H7 (cell line): ENCODE results near the gene PCGF6. TPM values are rescaled to one million over a fixed set of nuclear protein-coding genes. Genes with fewer than 3 reads are reported as not detected.

Experiments
- DNase-seq: peaks from one replicate; pipeline ENCODE4 v3.0.0; 2012
- H3K27me3 ChIP-seq: 2 replicates; pipeline ENCODE4 v1.6.0; 2011; ENCODE audit warnings: mild to moderate bottlenecking, low read length; ENCODE audit not compliant: control insufficient read depth, insufficient read depth
- H3K36me3 ChIP-seq: replicated peaks from 2 replicates; pipeline ENCODE4 v1.5.1; 2011; ENCODE audit warnings: low read length; ENCODE audit not compliant: control insufficient read depth, insufficient read depth
- H3K4me3 ChIP-seq: 2 replicates; pipeline ENCODE4 v1.5.1; 2011; ENCODE audit warnings: low read depth, mild to moderate bottlenecking, control low read depth, low read length, moderate library complexity; ENCODE audit not compliant: insufficient read depth
- total RNA-seq: library from RNA; depleted of rRNA; stranded (reverse); fragments of >200 nt; shearing (Covaris generic); gene quantifications from 2 replicates; pipeline ENCODE4 v1.2.3, GENCODE V29; 2014; rRNA removed

Gene PCGF6
- total RNA-seq, 1 experiment from 2014 or later: 22.4 TPM

- Histone ChIP-seq H3K27me3 (no peaks in the 10 kb centered on the region), H3K4me3 (no peak overlapping the region), H3K36me3 (no peaks in the 10 kb centered on the region)
- no peak for DNase-seq
These were observed 93.1 kb downstream of the PCGF6 start for GRCh38 chr10:103257812-103258211.

DNA sequence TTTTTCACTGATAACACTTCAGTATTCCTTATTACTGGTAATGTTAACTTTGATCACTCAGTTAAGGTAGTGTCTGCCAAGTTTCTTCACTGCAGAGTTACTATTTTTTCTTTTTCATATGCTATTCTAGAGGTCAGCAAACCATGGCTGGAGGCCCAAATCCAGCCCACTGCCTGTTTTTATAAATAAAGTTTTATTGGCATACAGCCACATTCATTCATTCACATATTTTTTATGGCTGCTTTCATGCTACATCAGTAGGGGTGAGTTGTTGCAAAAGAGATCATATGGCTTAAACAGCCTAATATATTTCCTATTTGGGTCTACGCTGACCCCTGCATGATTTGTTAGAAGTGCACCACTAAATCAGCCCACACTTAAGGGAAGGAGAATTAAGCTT is 94.3 kb downstream of the PCGF6 start:
- Histone ChIP-seq H3K27me3 (no peaks in the 10 kb centered on the region), H3K36me3 (no peaks in the 10 kb centered on the region), H3K4me3 (no peak overlapping the region)
- no peak for DNase-seq

GRCh38 chr10:103254538-103255325 is 96.2 kb downstream of the PCGF6 start:
- Histone ChIP-seq H3K36me3 (no peaks in the 10 kb centered on the region), H3K27me3 (no peaks in the 10 kb centered on the region), H3K4me3 (no peak overlapping the region)
- DNase-seq: no peak

- no peak for DNase-seq
- H3K36me3 ChIP-seq: no peaks in the 10 kb centered on the region
- H3K27me3 ChIP-seq: no peaks in the 10 kb centered on the region
- H3K4me3 ChIP-seq: no peak overlapping the region
These were observed 96.8 kb downstream of the PCGF6 start for GRCh38 chr10:103254113-103254512.

Other genes with a start within 250 kb of the PCGF6 start
- gene NT5C2, start 157.9 kb downstream of the PCGF6 start, total RNA-seq: 40.4 and 44.6 TPM in 2 replicates
- not detected in 2 replicates for gene RPEL1, start 105.3 kb downstream of the PCGF6 start, total RNA-seq
- 25.0 and 29.5 TPM in 2 replicates for gene INA, start 74.0 kb downstream of the PCGF6 start, total RNA-seq
- 26.0 and 29.8 TPM in 2 replicates for gene TAF5, start 16.8 kb upstream of the PCGF6 start, total RNA-seq
- 322 and 339 TPM in 2 replicates for gene ATP5MK, start 45.3 kb upstream of the PCGF6 start, total RNA-seq
- 55.7 and 56.2 TPM in 2 replicates for gene PDCD11, start 45.5 kb upstream of the PCGF6 start, total RNA-seq
- 2.4 and 3.4 TPM in 2 replicates for gene CALHM2, start 101.2 kb upstream of the PCGF6 start, total RNA-seq
- 0.07 TPM in 1 of 2 replicates, not detected in the other for gene CALHM1, start 107.8 kb upstream of the PCGF6 start, total RNA-seq
- gene CALHM3, start 128.1 kb upstream of the PCGF6 start, total RNA-seq: 0.10 and 0.15 TPM in 2 replicates
- gene NEURL1, start 142.6 kb upstream of the PCGF6 start, total RNA-seq: 7.9 and 16.5 TPM in 2 replicates